Ascending aorta (tissue), 2 donors: ENCODE data around the gene PTPRR. TPM values are rescaled to one million over a fixed set of nuclear protein-coding genes. Genes with fewer than 3 reads are reported as not detected.

ENCODE experiments used
- DNase-seq, 2 donors: peaks; one replicate each; pipeline ENCODE4 v3.0.0-alpha.2; 2019; ENCODE audit warnings: low spot score in 2 of 2
- H3K27ac ChIP-seq, 2 donors: fragments of 200-600 bp; sonication (generic); one replicate each; pipeline ENCODE4 v1.5.1; 2016 to 2017; ENCODE audit warnings: mild to moderate bottlenecking in 1 of 2
- H3K27me3 ChIP-seq: fragments of 200-600 bp; sonication (generic); one replicate; pipeline ENCODE4 v1.5.1; 2017
- H3K36me3 ChIP-seq, 2 donors: fragments of 200-600 bp; sonication (generic); one replicate each; pipeline ENCODE4 v1.5.1; 2016
- H3K4me1 ChIP-seq, 2 donors: fragments of 200-600 bp; sonication (generic); one replicate each; pipeline ENCODE4 v1.5.1; 2016 to 2017; ENCODE audit warnings: mild to moderate bottlenecking in 1 of 2
- H3K4me3 ChIP-seq, 2 donors: fragments of 200-600 bp; sonication (generic); one replicate each; pipeline ENCODE4 v1.5.1; 2016 to 2017; ENCODE audit warnings: mild to moderate bottlenecking in 1 of 2
- H3K9me3 ChIP-seq, 2 donors: fragments of 200-600 bp; sonication (generic); one replicate each; pipeline ENCODE4 v1.5.1; 2016
- CTCF ChIP-seq, 3 experiments: fragments of 200-600 bp in 2 of 3; fragments of 450-650 bp in 1 of 3; sonication (generic) in 2 of 3; IDR thresholded peaks; one replicate each; pipeline ENCODE4 v1.5.1; 2016 to 2019; ENCODE audit warnings: antibody characterized with exemption in 3 of 3, mild to moderate bottlenecking in 1 of 3, moderate library complexity in 1 of 3
- intact Hi-C: fragments of 100-400 bp; cut with DNase I; formaldehyde crosslinking; loops from one replicate; pipeline ENCODE4 v1.15.1; 2023
- total RNA-seq: library from RNA; depleted of rRNA; stranded (reverse); fragments of >200 nt; gene quantifications from one replicate; pipeline ENCODE4 v1.1.0, GENCODE V29; 2016

The PTPRR gene
- total RNA-seq, 1 donor from 2014 or later, result not detected

- H3K36me3 ChIP-seq, result no peaks in the 10 kb centered on the region
- DNase-seq, result no peak
- no peak for TF ChIP-seq CTCF (IDR thresholded peaks at IDR 0.05)
Measured at GRCh38 chr12:70686299-70686698, 234.2 kb downstream of the PTPRR start.

GRCh38 chr12:70683976-70684375 is 236.6 kb downstream of the PTPRR start:
- no peak for TF ChIP-seq CTCF (IDR thresholded peaks at IDR 0.05)
- Histone ChIP-seq H3K4me1 (no peaks in the 10 kb centered on the region), H3K9me3 (no peaks in the 10 kb centered on the region), H3K27ac (no peak overlapping the region), H3K27me3 (no peaks in the 10 kb centered on the region), H3K36me3 (no peaks in the 10 kb centered on the region), H3K4me3 (no peak overlapping the region)
- no peak for DNase-seq
- intact Hi-C loops, result no loop called here

More at GRCh38 chr12:70686299-70686698, 234.2 kb downstream of the PTPRR start:
- Histone ChIP-seq H3K9me3 (no peaks in the 10 kb centered on the region), H3K4me3 (no peak overlapping the region), H3K4me1 (no peaks in the 10 kb centered on the region), H3K27me3 (no peaks in the 10 kb centered on the region), H3K27ac (no peak overlapping the region)
- intact Hi-C loops, result no loop called here

GRCh38 chr12:70671698-70672097 is 248.8 kb downstream of the PTPRR start:
- Histone ChIP-seq H3K4me3 (no peak overlapping the region), H3K27ac (no peak overlapping the region), H3K27me3 (no peaks in the 10 kb centered on the region), H3K9me3 (no peaks in the 10 kb centered on the region), H3K4me1 (no peaks in the 10 kb centered on the region), H3K36me3 (no peaks in the 10 kb centered on the region)
- TF ChIP-seq CTCF (IDR thresholded peaks at IDR 0.05), result no peak
- no peak for DNase-seq
- intact Hi-C loops, result no loop called here

- no peaks in the 10 kb centered on the region for H3K27me3 ChIP-seq
- intact Hi-C loops, result no loop called here
- no peak overlapping the region for H3K27ac ChIP-seq
- DNase-seq, result no peak
- no peak for TF ChIP-seq CTCF (IDR thresholded peaks at IDR 0.05)
- no peaks in the 10 kb centered on the region for H3K4me1 ChIP-seq
- no peak overlapping the region for H3K4me3 ChIP-seq
- no peaks in the 10 kb centered on the region for H3K36me3 ChIP-seq
- no peaks in the 10 kb centered on the region for H3K9me3 ChIP-seq
Measured at GRCh38 chr12:70670948-70671347, 249.6 kb downstream of the PTPRR start.

GRCh38 chr12:70667253-70667652 is 253.3 kb downstream of the PTPRR start:
- H3K4me3 ChIP-seq, result no peak overlapping the region
- no peak for DNase-seq
- no peak for TF ChIP-seq CTCF (IDR thresholded peaks at IDR 0.05)
- H3K27ac ChIP-seq, result no peak overlapping the region
- no peaks in the 10 kb centered on the region for H3K4me1 ChIP-seq
- H3K9me3 ChIP-seq, result no peaks in the 10 kb centered on the region
- intact Hi-C loops, result no loop called here
- H3K27me3 ChIP-seq, result no peaks in the 10 kb centered on the region
- no peaks in the 10 kb centered on the region for H3K36me3 ChIP-seq

DNA sequence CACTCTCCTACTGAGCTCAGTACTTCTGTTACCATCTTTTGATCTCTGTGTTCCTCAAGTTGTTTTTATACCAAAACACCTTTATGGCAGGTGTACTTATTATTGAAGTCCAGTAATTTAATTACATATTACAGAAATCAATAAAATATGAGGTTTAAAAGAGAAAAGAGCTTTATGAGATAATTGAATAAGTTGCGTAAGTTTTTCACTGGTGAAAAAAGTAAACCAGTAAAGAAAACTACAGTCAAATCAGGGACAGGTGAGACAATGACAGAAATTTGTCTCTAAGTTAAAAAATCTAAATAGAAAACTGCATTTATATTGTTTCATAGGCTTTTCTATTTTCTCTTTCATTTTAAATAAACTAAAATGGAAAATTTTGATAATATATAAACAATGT is 254.2 kb downstream of the PTPRR start:
- intact Hi-C loops, result no loop called here
- no peaks in the 10 kb centered on the region for H3K4me1 ChIP-seq
- no peak overlapping the region for H3K27ac ChIP-seq
- no peak for TF ChIP-seq CTCF (IDR thresholded peaks at IDR 0.05)
- DNase-seq, result no peak
- no peaks in the 10 kb centered on the region for H3K27me3 ChIP-seq
- no peak overlapping the region for H3K4me3 ChIP-seq
- no peaks in the 10 kb centered on the region for H3K36me3 ChIP-seq
- no peaks in the 10 kb centered on the region for H3K9me3 ChIP-seq
